NCI-H748 (cell line): ENCODE results near the gene KIAA0930.
"Not testable (repeated sequence)": the region's sequence is repeated elsewhere in the genome, so short reads cannot be mapped to it uniquely, and the experiment has no call there.

Experiments
- DNase-seq: peaks from one replicate; lab custom pipeline; 2025; ENCODE audit not compliant: unreplicated experiment; lab: John Stamatoyannopoulos, UW

KIAA0930 gene

GRCh38 chr22:45202333-45203149 lies 38.2 kb downstream of the KIAA0930 start:
- no peak for DNase-seq

GRCh38 chr22:45201678-45202332 lies 38.9 kb downstream of the KIAA0930 start:
- peak; percentile 40 for DNase-seq

GRCh38 chr22:45200860-45201511 lies 39.7 kb downstream of the KIAA0930 start:
- DNase-seq, result no peak

GRCh38 chr22:45200230-45200629 lies 40.5 kb downstream of the KIAA0930 start:
- no peak for DNase-seq

- DNase-seq, result no peak
Measured at GRCh38 chr22:45199723-45200122, 41.0 kb downstream of the KIAA0930 start.

- DNase-seq, result no peak
Measured at GRCh38 chr22:45198463-45198795, 42.3 kb downstream of the KIAA0930 start.

- DNase-seq, result peak; percentile 48
Measured at GRCh38 chr22:45197606-45198462, 42.9 kb downstream of the KIAA0930 start.

- no peak for DNase-seq
Measured at GRCh38 chr22:45196926-45197605, 43.6 kb downstream of the KIAA0930 start.

- DNase-seq, result no peak
Measured at GRCh38 chr22:45196308-45196707, 44.4 kb downstream of the KIAA0930 start.

- no peak for DNase-seq
Measured at GRCh38 chr22:45195616-45196015, 45.1 kb downstream of the KIAA0930 start.

GRCh38 chr22:45194686-45195085 lies 46.0 kb downstream of the KIAA0930 start:
- no peak for DNase-seq

- peak; percentile 7 for DNase-seq
Measured at GRCh38 chr22:45192701-45193187, 48.0 kb downstream of the KIAA0930 start.

- not testable (repeated sequence) for DNase-seq
Measured at GRCh38 chr22:45191746-45192145, 48.9 kb downstream of the KIAA0930 start.

- no peak for DNase-seq
Measured at GRCh38 chr22:45190202-45190872, 50.4 kb downstream of the KIAA0930 start.

GRCh38 chr22:45188779-45189178 lies 51.9 kb downstream of the KIAA0930 start:
- no peak for DNase-seq

- no peak for DNase-seq
Measured at GRCh38 chr22:45187891-45188290, 52.8 kb downstream of the KIAA0930 start.

GRCh38 chr22:45185718-45186514 lies 54.8 kb downstream of the KIAA0930 start:
- DNase-seq, result no peak

- no peak for DNase-seq
Measured at GRCh38 chr22:45183974-45184373, 56.7 kb downstream of the KIAA0930 start.

- DNase-seq, result no peak
Measured at GRCh38 chr22:45181766-45182165, 58.9 kb downstream of the KIAA0930 start.
